ENCODE results near the gene MGAT4B. TPM values are rescaled to one million over a fixed set of nuclear protein-coding genes. Genes with fewer than 3 reads are reported as not detected.
A peak's percentile ranks its signal among the peaks of the same experiment; 100 is the strongest.

The MGAT4B gene
- total and polyA plus RNA-seq, 4 donors, result 65.0 to 154 (median 82.4) TPM

- DNase-seq, result no peak
These were observed 11.5 kb upstream of the MGAT4B start for GRCh38 chr5:179817890-179818745.

GRCh38 chr5:179817470-179817840, 10.8 kb upstream of the MGAT4B start:
- H3K9ac ChIP-seq (ENCODE audit: insufficient read depth in 1 of 2, low read length in 2 of 2), result no peak overlapping the region
- no peaks in the 10 kb centered on the region for H3K27me3 ChIP-seq (ENCODE audit: control insufficient read depth in 3 of 3, insufficient read depth in 3 of 3, low read length in 2 of 3)
- H3K36me3 ChIP-seq (ENCODE audit: control insufficient read depth in 4 of 4, insufficient read depth in 4 of 4, low read length in 4 of 4), result peaks cover 0 to 11% (median 3%) of the 10 kb centered on the region in 4 donors
- ATAC-seq (ENCODE audit: insufficient read depth, low FRiP score) (no peak), DNase-seq (no peak)
- no peak overlapping the region for H3K27ac ChIP-seq (ENCODE audit: low read depth in 1 of 2, low read length in 1 of 2)
- H3K9me3 ChIP-seq (ENCODE audit: control insufficient read depth in 4 of 4, insufficient read depth in 3 of 4, low read length in 3 of 4), result no peaks in the 10 kb centered on the region
- 88 to 91% methylated on average over 8 of the region's 8 CpGs for WGBS, 2 donors
- no peak for TF ChIP-seq CTCF (IDR thresholded peaks at IDR 0.05; ENCODE audit: control extremely low read depth, extremely low read depth)
- H3K4me1 ChIP-seq (ENCODE audit: control insufficient read depth in 5 of 5, insufficient read depth in 5 of 5, low read length in 5 of 5), result peaks cover 3 to 31% (median 12%) of the 10 kb centered on the region in 5 donors
- no peak overlapping the region for H3K4me3 ChIP-seq

More at GRCh38 chr5:179817890-179818745, 11.5 kb upstream of the MGAT4B start:
- ATAC-seq (ENCODE audit: insufficient read depth, low FRiP score), result no peak
- Histone ChIP-seq H3K9ac (ENCODE audit: insufficient read depth in 1 of 2, low read length in 2 of 2) (no peak overlapping the region), H3K27me3 (ENCODE audit: control insufficient read depth in 3 of 3, insufficient read depth in 3 of 3, low read length in 2 of 3) (no peaks in the 10 kb centered on the region), H3K4me1 (ENCODE audit: control insufficient read depth in 5 of 5, insufficient read depth in 5 of 5, low read length in 5 of 5) (peaks cover 5 to 35% (median 12%) of the 10 kb centered on the region in 5 donors), H3K36me3 (ENCODE audit: control insufficient read depth in 4 of 4, insufficient read depth in 4 of 4, low read length in 4 of 4) (peaks cover 0 to 15% (median 3%) of the 10 kb centered on the region in 4 donors), H3K9me3 (ENCODE audit: control insufficient read depth in 4 of 4, insufficient read depth in 3 of 4, low read length in 3 of 4) (no peaks in the 10 kb centered on the region), H3K27ac (ENCODE audit: low read depth in 1 of 2, low read length in 1 of 2) (peak overlapping the region; percentile 91 to 95), H3K4me3 (peak overlapping the region; percentile 27)
- 55 to 65% methylated on average over 14 of the region's 14 CpGs for WGBS, 2 donors
- no peak for TF ChIP-seq CTCF (IDR thresholded peaks at IDR 0.05; ENCODE audit: control extremely low read depth, extremely low read depth)

- H3K27ac ChIP-seq (ENCODE audit: low read depth in 1 of 2, low read length in 1 of 2), result no peak overlapping the region
These were observed 10.3 kb upstream of the MGAT4B start for GRCh38 chr5:179816796-179817469.

More at GRCh38 chr5:179816796-179817469, 10.3 kb upstream of the MGAT4B start:
- no peak overlapping the region for H3K9ac ChIP-seq (ENCODE audit: insufficient read depth in 1 of 2, low read length in 2 of 2)
- H3K4me3 ChIP-seq, result peak overlapping the region; percentile 36
- no peak for TF ChIP-seq CTCF (IDR thresholded peaks at IDR 0.05; ENCODE audit: control extremely low read depth, extremely low read depth)
- WGBS, 2 donors, result 1 to 2% methylated on average over 35 to 72 of the region's 72 CpGs
- no peaks in the 10 kb centered on the region for H3K27me3 ChIP-seq (ENCODE audit: control insufficient read depth in 3 of 3, insufficient read depth in 3 of 3, low read length in 2 of 3)
- DNase-seq, result peak in 2 of 3 donors; percentile 16 to 24
- no peaks in the 10 kb centered on the region for H3K9me3 ChIP-seq (ENCODE audit: control insufficient read depth in 4 of 4, insufficient read depth in 3 of 4, low read length in 3 of 4)
- H3K36me3 ChIP-seq (ENCODE audit: control insufficient read depth in 4 of 4, insufficient read depth in 4 of 4, low read length in 4 of 4), result peaks cover 0 to 13% (median 3%) of the 10 kb centered on the region in 4 donors
- no peak for ATAC-seq (ENCODE audit: insufficient read depth, low FRiP score)
- peaks cover 0 to 28% (median 12%) of the 10 kb centered on the region in 5 donors for H3K4me1 ChIP-seq (ENCODE audit: control insufficient read depth in 5 of 5, insufficient read depth in 5 of 5, low read length in 5 of 5)

Measured in lung (tissue), 12 donors.